ENCODE measurements around the gene RNF220.

The RNF220 gene

GRCh38 chr1:44521378-44522080, 116.5 kb downstream of the RNF220 start:
- WGBS (ENCODE audit: insufficient coverage): 96% methylated on average over 3 of the region's 5 CpGs
- H3K27me3 ChIP-seq (replicated peaks in 2 of 5; ENCODE audit: control insufficient read depth in 4 of 5, insufficient read depth in 5 of 5, low read length in 4 of 5): no peaks in the 10 kb centered on the region
- no peak for DNase-seq
- peaks cover 10 to 45% (median 34%) of the 10 kb centered on the region in 4 experiments for H3K4me1 ChIP-seq (ENCODE audit: control extremely low read depth in 1 of 4, control insufficient read depth in 4 of 4, insufficient read depth in 4 of 4, low read length in 3 of 4)
- H3K9me3 ChIP-seq (ENCODE audit: control extremely low read depth in 1 of 5, control insufficient read depth in 4 of 5, insufficient read depth in 2 of 5, low read depth in 1 of 5, low read length in 4 of 5): no peaks in the 10 kb centered on the region
- no peak overlapping the region for H3K27ac ChIP-seq (ENCODE audit: insufficient read depth in 1 of 2, low read depth in 1 of 2, low read length in 2 of 2, poor library complexity in 1 of 2, severe bottlenecking in 2 of 2)
- H3K36me3 ChIP-seq (ENCODE audit: control insufficient read depth in 4 of 4, insufficient read depth in 4 of 4, low read length in 3 of 4): peaks cover 2 to 33% (median 17%) of the 10 kb centered on the region in 4 experiments
- H3K4me3 ChIP-seq (ENCODE audit: control insufficient read depth in 1 of 7, extremely low read depth in 1 of 7, insufficient read depth in 4 of 7, low read depth in 2 of 7, low read length in 6 of 7): no peak overlapping the region
- ChIA-PET POLR2A (interaction anchor here (0.5 kb wide), 1 partner anchor 115 kb away, joined by 3 read pairs; no protein-coding TSS in a partner anchor), CTCF (interaction anchor here (0.9 to 1.2 kb wide), 3 partner anchors 9 to 143 kb away, joined by 3 read pairs; no protein-coding TSS in a partner anchor)

GRCh38 chr1:44523593-44524591, 118.8 kb downstream of the RNF220 start:
- POLR2A ChIA-PET: interaction anchor here (0.6 kb wide), 1 partner anchor 99 kb away, joined by 3 read pairs; no protein-coding TSS in a partner anchor
- Histone ChIP-seq H3K36me3 (ENCODE audit: control insufficient read depth in 4 of 4, insufficient read depth in 4 of 4, low read length in 3 of 4) (peaks cover 2 to 33% (median 16%) of the 10 kb centered on the region in 4 experiments), H3K9me3 (ENCODE audit: control extremely low read depth in 1 of 5, control insufficient read depth in 4 of 5, insufficient read depth in 2 of 5, low read depth in 1 of 5, low read length in 4 of 5) (no peaks in the 10 kb centered on the region), H3K4me3 (ENCODE audit: control insufficient read depth in 1 of 7, extremely low read depth in 1 of 7, insufficient read depth in 4 of 7, low read depth in 2 of 7, low read length in 6 of 7) (no peak overlapping the region), H3K27me3 (replicated peaks in 2 of 5; ENCODE audit: control insufficient read depth in 4 of 5, insufficient read depth in 5 of 5, low read length in 4 of 5) (no peaks in the 10 kb centered on the region), H3K4me1 (ENCODE audit: control extremely low read depth in 1 of 4, control insufficient read depth in 4 of 4, insufficient read depth in 4 of 4, low read length in 3 of 4) (peaks cover 10 to 35% (median 30%) of the 10 kb centered on the region in 4 experiments), H3K27ac (ENCODE audit: insufficient read depth in 1 of 2, low read depth in 1 of 2, low read length in 2 of 2, poor library complexity in 1 of 2, severe bottlenecking in 2 of 2) (peak overlapping the region; percentile 71 to 75)
- DNase-seq: peak; percentile 32 to 70 (median 57)
- CTCF ChIA-PET: interaction anchor here (1.0 to 1.8 kb wide), 6 partner anchors 10 to 146 kb away, joined by 3 to 4 read pairs (median 4); no protein-coding TSS in a partner anchor
- 83% methylated on average over 19 of the region's 23 CpGs for WGBS (ENCODE audit: insufficient coverage)

GRCh38 chr1:44524655-44525500, 119.8 kb downstream of the RNF220 start:
- Histone ChIP-seq H3K9me3 (ENCODE audit: control extremely low read depth in 1 of 5, control insufficient read depth in 4 of 5, insufficient read depth in 2 of 5, low read depth in 1 of 5, low read length in 4 of 5) (no peaks in the 10 kb centered on the region), H3K4me1 (ENCODE audit: control extremely low read depth in 1 of 4, control insufficient read depth in 4 of 4, insufficient read depth in 4 of 4, low read length in 3 of 4) (peaks cover 10 to 26% (median 23%) of the 10 kb centered on the region in 4 experiments), H3K4me3 (ENCODE audit: control insufficient read depth in 1 of 7, extremely low read depth in 1 of 7, insufficient read depth in 4 of 7, low read depth in 2 of 7, low read length in 6 of 7) (no peak overlapping the region), H3K36me3 (ENCODE audit: control insufficient read depth in 4 of 4, insufficient read depth in 4 of 4, low read length in 3 of 4) (peaks cover 2 to 33% (median 18%) of the 10 kb centered on the region in 4 experiments), H3K27me3 (replicated peaks in 2 of 5; ENCODE audit: control insufficient read depth in 4 of 5, insufficient read depth in 5 of 5, low read length in 4 of 5) (no peaks in the 10 kb centered on the region), H3K27ac (ENCODE audit: insufficient read depth in 1 of 2, low read depth in 1 of 2, low read length in 2 of 2, poor library complexity in 1 of 2, severe bottlenecking in 2 of 2) (peak overlapping the region; percentile 71 to 75)
- CTCF ChIA-PET: interaction anchor here (1.0 to 1.8 kb wide), 4 partner anchors 11 to 147 kb away, joined by 3 to 4 read pairs (median 4); no protein-coding TSS in a partner anchor
- POLR2A ChIA-PET: no interaction called here
- 93% methylated on average over 15 of the region's 20 CpGs for WGBS (ENCODE audit: insufficient coverage)
- peak in 1 of 3 donors; percentile 38 for DNase-seq

GRCh38 chr1:44526295-44527073, 121.4 kb downstream of the RNF220 start:
- H3K27ac ChIP-seq (ENCODE audit: insufficient read depth in 1 of 2, low read depth in 1 of 2, low read length in 2 of 2, poor library complexity in 1 of 2, severe bottlenecking in 2 of 2): no peak overlapping the region
- WGBS (ENCODE audit: insufficient coverage): 91% methylated on average over 4 of the region's 4 CpGs
- no peaks in the 10 kb centered on the region for H3K27me3 ChIP-seq (replicated peaks in 2 of 5; ENCODE audit: control insufficient read depth in 4 of 5, insufficient read depth in 5 of 5, low read length in 4 of 5)
- no peaks in the 10 kb centered on the region for H3K9me3 ChIP-seq (ENCODE audit: control extremely low read depth in 1 of 5, control insufficient read depth in 4 of 5, insufficient read depth in 2 of 5, low read depth in 1 of 5, low read length in 4 of 5)
- no peak overlapping the region for H3K4me3 ChIP-seq (ENCODE audit: control insufficient read depth in 1 of 7, extremely low read depth in 1 of 7, insufficient read depth in 4 of 7, low read depth in 2 of 7, low read length in 6 of 7)
- peaks cover 10 to 33% (median 26%) of the 10 kb centered on the region in 4 experiments for H3K4me1 ChIP-seq (ENCODE audit: control extremely low read depth in 1 of 4, control insufficient read depth in 4 of 4, insufficient read depth in 4 of 4, low read length in 3 of 4)
- DNase-seq: no peak
- POLR2A ChIA-PET: no interaction called here
- H3K36me3 ChIP-seq (ENCODE audit: control insufficient read depth in 4 of 4, insufficient read depth in 4 of 4, low read length in 3 of 4): peaks cover 2 to 27% (median 12%) of the 10 kb centered on the region in 4 experiments
- CTCF ChIA-PET: interaction anchor here (0.6 kb wide), 1 partner anchor 135 kb away, joined by 3 read pairs; no protein-coding TSS in a partner anchor

GRCh38 chr1:44531785-44532566, 126.9 kb downstream of the RNF220 start:
- POLR2A ChIA-PET: interaction anchor here (1.0 to 1.2 kb wide), 2 partner anchors 11 to 76 kb away, joined by 3 to 4 read pairs; no protein-coding TSS in a partner anchor
- 19% methylated on average over 3 of the region's 4 CpGs for WGBS (ENCODE audit: insufficient coverage)
- Histone ChIP-seq H3K27me3 (replicated peaks in 2 of 5; ENCODE audit: control insufficient read depth in 4 of 5, insufficient read depth in 5 of 5, low read length in 4 of 5) (no peaks in the 10 kb centered on the region), H3K9me3 (ENCODE audit: control extremely low read depth in 1 of 5, control insufficient read depth in 4 of 5, insufficient read depth in 2 of 5, low read depth in 1 of 5, low read length in 4 of 5) (no peaks in the 10 kb centered on the region), H3K4me3 (ENCODE audit: control insufficient read depth in 1 of 7, extremely low read depth in 1 of 7, insufficient read depth in 4 of 7, low read depth in 2 of 7, low read length in 6 of 7) (no peak overlapping the region), H3K4me1 (ENCODE audit: control extremely low read depth in 1 of 4, control insufficient read depth in 4 of 4, insufficient read depth in 4 of 4, low read length in 3 of 4) (peaks cover 9 to 22% (median 16%) of the 10 kb centered on the region in 4 experiments), H3K27ac (ENCODE audit: insufficient read depth in 1 of 2, low read depth in 1 of 2, low read length in 2 of 2, poor library complexity in 1 of 2, severe bottlenecking in 2 of 2) (peak overlapping the region in 1 of 2 experiments; percentile 43), H3K36me3 (ENCODE audit: control insufficient read depth in 4 of 4, insufficient read depth in 4 of 4, low read length in 3 of 4) (peaks cover 0 to 29% (median 8%) of the 10 kb centered on the region in 4 experiments)
- CTCF ChIA-PET: interaction anchor here (1.0 to 1.6 kb wide), 10 partner anchors 17 to 155 kb away, joined by 3 to 6 read pairs (median 3); no protein-coding TSS in a partner anchor
- peak; percentile 66 to 86 (median 78) for DNase-seq
